DMS153 treated with DMSO at 0.1 percent for 48 hours (cell line): ENCODE results near the gene MTFP1.
A peak's percentile ranks its signal among the peaks of the same experiment; 100 is the strongest.
"Not testable (repeated sequence)": the region's sequence is repeated elsewhere in the genome, so short reads cannot be mapped to it uniquely, and the experiment has no call there.

Experiments used
- DNase-seq: peaks from one replicate; lab custom pipeline; 2025; ENCODE audit not compliant: unreplicated experiment; lab: John Stamatoyannopoulos, UW

MTFP1 gene

GRCh38 chr22:30401024-30401423 lies 24.5 kb upstream of the MTFP1 start:
- not testable (repeated sequence) for DNase-seq

GRCh38 chr22:30402028-30402765 lies 23.4 kb upstream of the MTFP1 start:
- DNase-seq = no peak

GRCh38 chr22:30402766-30403104 lies 22.8 kb upstream of the MTFP1 start:
- not testable (repeated sequence) for DNase-seq

GRCh38 chr22:30404307-30404706 lies 21.3 kb upstream of the MTFP1 start:
- no peak for DNase-seq

- DNase-seq = no peak
Observed at GRCh38 chr22:30405731-30406130, 19.8 kb upstream of the MTFP1 start.

- DNase-seq = no peak
Observed at GRCh38 chr22:30406400-30406799, 19.2 kb upstream of the MTFP1 start.

- DNase-seq = no peak
Observed at GRCh38 chr22:30408388-30409102, 17.0 kb upstream of the MTFP1 start.

GRCh38 chr22:30411780-30412179 lies 13.8 kb upstream of the MTFP1 start:
- DNase-seq = no peak

- no peak for DNase-seq
Observed at GRCh38 chr22:30413001-30413400, 12.6 kb upstream of the MTFP1 start.

- DNase-seq = no peak
Observed at GRCh38 chr22:30413745-30414524, 11.6 kb upstream of the MTFP1 start.

- no peak for DNase-seq
Observed at GRCh38 chr22:30414525-30415047, 11.0 kb upstream of the MTFP1 start.

GRCh38 chr22:30416403-30416802 lies 9.2 kb upstream of the MTFP1 start:
- no peak for DNase-seq

GRCh38 chr22:30416837-30417236 lies 8.7 kb upstream of the MTFP1 start:
- no peak for DNase-seq

GRCh38 chr22:30420347-30421125 lies 5.0 kb upstream of the MTFP1 start:
- DNase-seq = no peak

GRCh38 chr22:30421695-30422480 lies 3.7 kb upstream of the MTFP1 start:
- DNase-seq = no peak

- DNase-seq = no peak
Observed at GRCh38 chr22:30422481-30423300, 2.9 kb upstream of the MTFP1 start.

GRCh38 chr22:30423301-30423958 lies 2.1 kb upstream of the MTFP1 start:
- peak; percentile 12 for DNase-seq

GRCh38 chr22:30423959-30424533 lies 1.5 kb upstream of the MTFP1 start:
- DNase-seq = peak; percentile 99
